PC-3 (cell line): ENCODE measurements around the gene PRR5L. TPM values are rescaled to one million over a fixed set of nuclear protein-coding genes. Genes with fewer than 3 reads are reported as not detected.

Experiments
- ATAC-seq: fragments of 200-7000 bp; cut with Tn5 transposase; 2 replicates; pipeline ENCODE4 v1.9.1; 2020; ENCODE audit warnings: mild to moderate bottlenecking, moderate library complexity
- BruUV-seq: library from RNA; stranded (reverse); fragments of 400-500 nt; replicated peaks from 2 replicates; lab custom pipeline; 2021; lab: Mats Ljungman, UMichigan
- CTCF ChIA-PET: fragments of 300-600 bp; sonication (Branson Sonifier 250); formaldehyde crosslinking; loops from one replicate; lab custom pipeline; 2022; ENCODE audit warnings: antibody characterized with exemption; lab: Charles Lee
- POLR2A ChIA-PET: fragments of 300-600 bp; sonication (Branson Sonifier 250); formaldehyde crosslinking; loops from one replicate; lab custom pipeline; 2022; ENCODE audit warnings: antibody characterized with exemption; ENCODE audit not compliant: unreplicated experiment; lab: Charles Lee
- DNase-seq: peaks from one replicate; pipeline ENCODE4 v3.0.0-alpha.2; 2015
- H2AFZ ChIP-seq: fragments of 300-600 bp; sonication (generic); 2 replicates; pipeline ENCODE4 v1.6.0; 2016; ENCODE audit warnings: antibody characterized with exemption, low read length
- H3F3A ChIP-seq: fragments of 300-600 bp; sonication (generic); one replicate; pipeline ENCODE4 v1.6.0; 2017; ENCODE audit warnings: antibody characterized with exemption, low read length, control low read depth, mild to moderate bottlenecking; ENCODE audit not compliant: unreplicated experiment
- H3K27ac ChIP-seq: fragments of 300-600 bp; sonication (generic); 2 replicates; pipeline ENCODE4 v1.5.1; 2016; ENCODE audit warnings: mild to moderate bottlenecking, low read length
- H3K27me3 ChIP-seq: fragments of 300-600 bp; sonication (generic); 2 replicates; pipeline ENCODE4 v1.6.1; 2016; ENCODE audit warnings: low read length, mixed read lengths
- H3K36me3 ChIP-seq: fragments of 300-600 bp; sonication (generic); 2 replicates; pipeline ENCODE4 v1.6.1; 2016; ENCODE audit warnings: low read depth, mixed run types, low read length, mixed read lengths
- H3K4me1 ChIP-seq: fragments of 300-600 bp; sonication (generic); 2 replicates; pipeline ENCODE4 v1.5.1; 2016; ENCODE audit warnings: low read length; ENCODE audit not compliant: insufficient read depth
- H3K4me2 ChIP-seq: fragments of 300-600 bp; sonication (generic); 2 replicates; pipeline ENCODE4 v1.6.0; 2016; ENCODE audit warnings: low read length
- H3K4me3 ChIP-seq: fragments of 300-600 bp; sonication (generic); 2 replicates; pipeline ENCODE4 v1.5.1; 2016; ENCODE audit warnings: mild to moderate bottlenecking, low read length, mixed read lengths
- H3K79me2 ChIP-seq: fragments of 300-600 bp; sonication (generic); 2 replicates; pipeline ENCODE4 v1.6.1; 2017; ENCODE audit warnings: low read length, mixed read lengths
- H3K9ac ChIP-seq: fragments of 300-600 bp; sonication (generic); 2 replicates; pipeline ENCODE4 v1.6.0; 2016; ENCODE audit warnings: mild to moderate bottlenecking, low read length
- H3K9me2 ChIP-seq: fragments of 300-600 bp; sonication (generic); replicated peaks from 2 replicates; pipeline ENCODE4 v1.6.1; 2016; ENCODE audit warnings: mixed run types, low read length, mixed read lengths
- H3K9me3 ChIP-seq: fragments of 300-600 bp; sonication (generic); 2 replicates; pipeline ENCODE4 v1.6.1; 2016; ENCODE audit warnings: low read length, mixed read lengths
- H4K20me1 ChIP-seq: fragments of 300-600 bp; sonication (generic); 2 replicates; pipeline ENCODE4 v1.6.1; 2016; ENCODE audit warnings: low read length, mixed read lengths
- CTCF ChIP-seq: fragments of 300-600 bp; sonication (generic); conservative IDR thresholded peaks from 2 replicates; pipeline ENCODE4 v1.5.1; 2017; ENCODE audit warnings: antibody characterized with exemption, low read depth, mild to moderate bottlenecking, low read length
- EZH2 ChIP-seq: fragments of 300-600 bp; sonication (generic); IDR thresholded peaks from one replicate; pipeline ENCODE4 v1.6.1; 2017; ENCODE audit warnings: antibody characterized with exemption, mild to moderate bottlenecking, low read length; ENCODE audit not compliant: unreplicated experiment
- EZH2phosphoT487 ChIP-seq: fragments of 300-600 bp; sonication (generic); IDR thresholded peaks from 2 replicates; pipeline ENCODE4 v1.6.1; 2018; ENCODE audit warnings: mild to moderate bottlenecking, antibody characterized with exemption, low read length, borderline replicate concordance
- intact Hi-C: fragments of 100-400 bp; cut with micrococcal nuclease; formaldehyde crosslinking; loops from 2 replicates; pipeline ENCODE4 v1.9.0; 2023
- total RNA-seq: library from RNA; depleted of rRNA; stranded (reverse); fragments of >200 nt; gene quantifications from 2 replicates; pipeline ENCODE4 v1.2.3, GENCODE V29; 2014

Gene PRR5L
- total RNA-seq, 1 experiment from 2014 or later, result 4.7 TPM

GRCh38 chr11:36383195-36383594 is 87.1 kb downstream of the PRR5L start:
- intact Hi-C loops, result no loop called here
- H3K79me2 ChIP-seq, result no peaks in the 10 kb centered on the region
- no peak overlapping the region for H2AFZ ChIP-seq
- no peaks in the 10 kb centered on the region for H3K9me3 ChIP-seq
- H3K9me2 ChIP-seq, result no peaks in the 10 kb centered on the region
- CTCF ChIA-PET, result no interaction called here
- no peaks in the 10 kb centered on the region for H4K20me1 ChIP-seq
- no peak for DNase-seq
- H3K4me3 ChIP-seq, result no peak overlapping the region
- H3K27me3 ChIP-seq, result no peaks in the 10 kb centered on the region
- POLR2A ChIA-PET, result no interaction called here
- no peak overlapping the region for H3K9ac ChIP-seq
- TF ChIP-seq EZH2, result no peak
- no peak for TF ChIP-seq CTCF
- no peak for TF ChIP-seq EZH2phosphoT487
- peaks cover 12% of the 10 kb centered on the region for H3K4me1 ChIP-seq
- H3K27ac ChIP-seq, result no peak overlapping the region
- no peaks in the 10 kb centered on the region for H3F3A ChIP-seq
- ATAC-seq, result no peak
- H3K36me3 ChIP-seq, result no peaks in the 10 kb centered on the region
- no TSS peak for BruUV-seq
- no peak overlapping the region for H3K4me2 ChIP-seq

GRCh38 chr11:36385121-36385970 is 89.3 kb downstream of the PRR5L start:
- no peaks in the 10 kb centered on the region for H3K27me3 ChIP-seq
- no peak overlapping the region for H3K9ac ChIP-seq
- H3K4me2 ChIP-seq, result peak overlapping the region; percentile 14; the same call in 1 of the 2 replicates
- CTCF ChIA-PET, result interaction anchor here (0.5 kb wide), 1 partner anchor 1817 kb away, joined by 3 read pairs; no protein-coding TSS in a partner anchor
- H2AFZ ChIP-seq, result no peak overlapping the region
- no peaks in the 10 kb centered on the region for H4K20me1 ChIP-seq
- POLR2A ChIA-PET, result no interaction called here
- ATAC-seq (peak; percentile 78), DNase-seq (peak; percentile 70)
- peak overlapping the region; percentile 41 for H3K27ac ChIP-seq
- no peak overlapping the region for H3K4me3 ChIP-seq
- TF ChIP-seq EZH2phosphoT487 (no peak), CTCF (no peak), EZH2 (no peak)
- H3F3A ChIP-seq, result no peaks in the 10 kb centered on the region
- intact Hi-C loops, result no loop called here
- no TSS peak for BruUV-seq
- no peaks in the 10 kb centered on the region for H3K9me2 ChIP-seq
- H3K79me2 ChIP-seq, result no peaks in the 10 kb centered on the region
- no peaks in the 10 kb centered on the region for H3K36me3 ChIP-seq
- peaks cover 12% of the 10 kb centered on the region for H3K4me1 ChIP-seq
- H3K9me3 ChIP-seq, result no peaks in the 10 kb centered on the region

GRCh38 chr11:36386411-36386810 is 90.3 kb downstream of the PRR5L start:
- no peak overlapping the region for H3K27ac ChIP-seq
- ATAC-seq, result no peak
- no peak overlapping the region for H3K4me3 ChIP-seq
- no peaks in the 10 kb centered on the region for H3K9me2 ChIP-seq
- no peaks in the 10 kb centered on the region for H3K27me3 ChIP-seq
- BruUV-seq, result no TSS peak
- H2AFZ ChIP-seq, result no peak overlapping the region
- intact Hi-C loops, result no loop called here
- no peak for DNase-seq
- H3K36me3 ChIP-seq, result no peaks in the 10 kb centered on the region
- H3K9ac ChIP-seq, result no peak overlapping the region
- no peaks in the 10 kb centered on the region for H3K79me2 ChIP-seq
- peaks cover 12% of the 10 kb centered on the region for H3K4me1 ChIP-seq
- ChIA-PET CTCF (no interaction called here), POLR2A (no interaction called here)
- no peak overlapping the region for H3K4me2 ChIP-seq
- TF ChIP-seq CTCF (no peak), EZH2phosphoT487 (no peak), EZH2 (no peak)
- H3K9me3 ChIP-seq, result no peaks in the 10 kb centered on the region
- H4K20me1 ChIP-seq, result no peaks in the 10 kb centered on the region
- no peaks in the 10 kb centered on the region for H3F3A ChIP-seq
